Measurements from ENCODE around the gene ANKRD29.

DNA sequence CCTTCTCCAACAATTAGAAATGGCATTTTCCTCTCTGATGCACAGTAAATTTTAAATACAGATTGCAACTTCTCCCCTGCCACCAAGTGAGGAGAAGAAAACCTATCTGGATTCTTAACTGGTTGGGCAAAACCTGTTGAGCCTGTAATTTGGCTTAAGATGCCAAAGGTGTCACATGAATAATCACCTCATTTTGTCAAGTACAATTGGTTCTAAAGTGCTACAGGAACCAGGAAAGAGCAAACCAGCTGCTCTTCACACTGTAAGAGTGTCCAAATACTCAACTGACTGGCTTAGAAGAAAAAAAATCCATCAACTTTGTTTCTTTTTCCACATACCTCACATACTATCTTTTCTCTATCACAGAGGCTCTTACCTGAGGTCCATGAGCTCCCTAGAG lies 111.8 kb downstream of the ANKRD29 start:
- TF ChIP-seq EZH2 (IDR thresholded peaks at IDR 0.05), result no peak
- TF ChIP-seq, protein P1, sequence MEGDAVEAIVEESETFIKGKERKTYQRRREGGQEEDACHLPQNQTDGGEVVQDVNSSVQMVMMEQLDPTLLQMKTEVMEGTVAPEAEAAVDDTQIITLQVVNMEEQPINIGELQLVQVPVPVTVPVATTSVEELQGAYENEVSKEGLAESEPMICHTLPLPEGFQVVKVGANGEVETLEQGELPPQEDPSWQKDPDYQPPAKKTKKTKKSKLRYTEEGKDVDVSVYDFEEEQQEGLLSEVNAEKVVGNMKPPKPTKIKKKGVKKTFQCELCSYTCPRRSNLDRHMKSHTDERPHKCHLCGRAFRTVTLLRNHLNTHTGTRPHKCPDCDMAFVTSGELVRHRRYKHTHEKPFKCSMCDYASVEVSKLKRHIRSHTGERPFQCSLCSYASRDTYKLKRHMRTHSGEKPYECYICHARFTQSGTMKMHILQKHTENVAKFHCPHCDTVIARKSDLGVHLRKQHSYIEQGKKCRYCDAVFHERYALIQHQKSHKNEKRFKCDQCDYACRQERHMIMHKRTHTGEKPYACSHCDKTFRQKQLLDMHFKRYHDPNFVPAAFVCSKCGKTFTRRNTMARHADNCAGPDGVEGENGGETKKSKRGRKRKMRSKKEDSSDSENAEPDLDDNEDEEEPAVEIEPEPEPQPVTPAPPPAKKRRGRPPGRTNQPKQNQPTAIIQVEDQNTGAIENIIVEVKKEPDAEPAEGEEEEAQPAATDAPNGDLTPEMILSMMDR (IDR thresholded peaks at IDR 0.05), result no peak

All from neural progenitor cell (in vitro differentiated cells).